H1 (cell line): ENCODE measurements around the gene MAP4. TPM values are rescaled to one million over a fixed set of nuclear protein-coding genes. Genes with fewer than 3 reads are reported as not detected.

Experiments used
- CTCF ChIA-PET: fragments of 300-600 bp; sonication (Branson Sonifier 250); formaldehyde crosslinking; loops from one replicate; lab custom pipeline; 2021; ENCODE audit not compliant: partially characterized antibody; lab: Charles Lee
- POLR2A ChIA-PET: fragments of 300-600 bp; sonication (Branson Sonifier 250); formaldehyde crosslinking; loops from one replicate; lab custom pipeline; 2021; ENCODE audit warnings: inconsistent platforms; ENCODE audit not compliant: partially characterized antibody; lab: Charles Lee
- DNase-seq, 2 experiments: peaks; one replicate each; pipeline versions ENCODE4 v3.0.0 to v3.0.0-alpha.2; 2010 to 2022; ENCODE audit warnings: low spot score in 2 of 2, low read depth in 1 of 2, mixed read lengths in 1 of 2
- FAIRE-seq: peaks from 2 replicates; lab custom pipeline; 2011; peaks lifted over from hg19 to GRCh38; lab: Jason Lieb, UNC
- H2AFZ ChIP-seq: 2 replicates; pipeline ENCODE4 v1.8.1; 2012; ENCODE audit warnings: low read length, inconsistent platforms
- H2AK5ac ChIP-seq: 2 replicates; pipeline ENCODE4 v1.6.1; 2013; ENCODE audit warnings: low read depth, low read length
- H2BK120ac ChIP-seq: replicated peaks from 2 replicates; pipeline ENCODE3; 2013; ENCODE audit warnings: low read depth, low read length, inconsistent platforms
- H2BK12ac ChIP-seq: 2 replicates; pipeline ENCODE4 v1.6.1; 2013; ENCODE audit warnings: low read depth, low read length
- H2BK15ac ChIP-seq: 2 replicates; pipeline ENCODE4 v1.6.1; 2013; ENCODE audit warnings: low read length
- H2BK20ac ChIP-seq: 2 replicates; pipeline ENCODE4 v1.6.1; 2013; ENCODE audit warnings: low read length
- H2BK5ac ChIP-seq: 2 replicates; pipeline ENCODE4 v1.6.1; 2013; ENCODE audit warnings: low read depth, low read length
- H3K14ac ChIP-seq: 2 replicates; pipeline ENCODE4 v1.6.1; 2013; ENCODE audit warnings: inconsistent platforms; ENCODE audit not compliant: insufficient read length
- H3K18ac ChIP-seq: 2 replicates; pipeline ENCODE4 v1.6.1; 2013; ENCODE audit warnings: low read length; ENCODE audit errors: extremely low read depth
- H3K23ac ChIP-seq: 2 replicates; pipeline ENCODE4 v1.6.1; 2013; ENCODE audit warnings: inconsistent platforms; ENCODE audit not compliant: insufficient read length
- H3K23me2 ChIP-seq: 2 replicates; pipeline ENCODE4 v1.6.1; 2013; ENCODE audit warnings: low read depth, low read length
- H3K27ac ChIP-seq: 2 replicates; pipeline ENCODE4 v1.6.1; 2011; ENCODE audit warnings: low read depth, low read length, inconsistent platforms
- H3K27me3 ChIP-seq, 4 experiments: replicated peaks in 1 of 4; 1 replicate in 1 of 4; 2 replicates in 3 of 4; pipeline versions ENCODE4 v1.6.1 to v1.8.1; 2011 to 2013; ENCODE audit warnings: low read length in 3 of 4, mild to moderate bottlenecking in 3 of 4, inconsistent platforms in 2 of 4, mixed read lengths in 2 of 4, moderate library complexity in 1 of 4; ENCODE audit not compliant: control insufficient read depth in 3 of 4, insufficient read depth in 3 of 4; ENCODE audit errors: extremely low read depth in 1 of 4
- H3K36me3 ChIP-seq, 4 experiments: 2 replicates each; pipeline versions ENCODE4 v1.6.1 to v1.8.1; 2011 to 2013; ENCODE audit warnings: mild to moderate bottlenecking in 4 of 4, low read length in 3 of 4, moderate library complexity in 2 of 4, control low read depth in 1 of 4, inconsistent platforms in 1 of 4; ENCODE audit not compliant: insufficient read depth in 4 of 4, control insufficient read depth in 2 of 4
- H3K4ac ChIP-seq: replicated peaks from 2 replicates; pipeline ENCODE3; 2013; ENCODE audit warnings: low read length, low read depth, mixed read lengths, inconsistent platforms; ENCODE audit not compliant: insufficient read length
- H3K4me1 ChIP-seq, 4 experiments: replicated peaks in 1 of 4; 1 replicate in 1 of 4; 2 replicates in 3 of 4; pipeline versions ENCODE4 v1.6.1 to v1.8.1; 2011 to 2013; ENCODE audit warnings: low read length in 3 of 4, inconsistent platforms in 2 of 4, mixed read lengths in 1 of 4; ENCODE audit not compliant: insufficient read depth in 4 of 4, control insufficient read depth in 3 of 4
- H3K4me2 ChIP-seq, 2 experiments: 2 replicates each; pipeline versions ENCODE4 v1.6.1 to v1.8.1; 2011 to 2013; ENCODE audit warnings: low read depth in 2 of 2, low read length in 2 of 2, control low read depth in 1 of 2, inconsistent platforms in 1 of 2, mild to moderate bottlenecking in 1 of 2; ENCODE audit not compliant: insufficient read depth in 1 of 2
- H3K4me3 ChIP-seq, 4 experiments: fragments of 200-600, 300-600 bp in 1 of 4; sonication (generic), shearing (Covaris generic), sonication (Bioruptor Twin) in 1 of 4; 2 replicates each; pipeline versions ENCODE4 v1.5.1 to v1.8.1; 2011 to 2016; ENCODE audit warnings: low read length in 4 of 4, low read depth in 3 of 4, control low read depth in 2 of 4, inconsistent platforms in 2 of 4, mild to moderate bottlenecking in 2 of 4, mixed read lengths in 1 of 4, moderate library complexity in 1 of 4; ENCODE audit not compliant: insufficient read depth in 2 of 4; ENCODE audit errors: extremely low read depth in 1 of 4
- H3K56ac ChIP-seq: replicated peaks from 2 replicates; pipeline ENCODE3; 2013; ENCODE audit warnings: low read depth, mild to moderate bottlenecking, mixed read lengths, low read length, inconsistent platforms; ENCODE audit not compliant: insufficient read length
- H3K79me1 ChIP-seq: 2 replicates; pipeline ENCODE4 v1.6.1; 2013; ENCODE audit warnings: low read depth, low read length, control low read depth
- H3K79me2 ChIP-seq, 2 experiments: 2 replicates each; pipeline versions ENCODE4 v1.6.1 to v1.8.1; 2012 to 2013; ENCODE audit warnings: low read length in 2 of 2, mild to moderate bottlenecking in 2 of 2, inconsistent platforms in 1 of 2; ENCODE audit not compliant: insufficient read depth in 2 of 2, control insufficient read depth in 1 of 2
- H3K9ac ChIP-seq, 4 experiments: replicated peaks in 1 of 4; 1 replicate in 1 of 4; 2 replicates in 3 of 4; pipeline versions ENCODE4 v1.6.1 to v1.8.1; 2011 to 2013; ENCODE audit warnings: low read depth in 3 of 4, low read length in 3 of 4, control low read depth in 2 of 4, mild to moderate bottlenecking in 2 of 4, moderate library complexity in 2 of 4, inconsistent platforms in 1 of 4; ENCODE audit errors: extremely low read depth in 1 of 4
- H3K9me3 ChIP-seq, 2 experiments: 2 replicates each; pipeline versions ENCODE4 v1.6.1 to v1.8.1; 2012 to 2013; ENCODE audit warnings: mild to moderate bottlenecking in 2 of 2, moderate library complexity in 2 of 2, control low read depth in 1 of 2, inconsistent platforms in 1 of 2, low read depth in 1 of 2, low read length in 1 of 2, mixed read lengths in 1 of 2; ENCODE audit not compliant: insufficient read depth in 2 of 2
- H4K20me1 ChIP-seq, 2 experiments: replicated peaks in 1 of 2; 2 replicates each; pipeline versions ENCODE3 to v1.8.1; 2011 to 2013; ENCODE audit warnings: inconsistent platforms in 2 of 2, low read length in 2 of 2, mild to moderate bottlenecking in 1 of 2; ENCODE audit not compliant: insufficient read depth in 2 of 2, control insufficient read depth in 1 of 2
- H4K5ac ChIP-seq: 2 replicates; pipeline ENCODE4 v1.6.1; 2013; ENCODE audit warnings: low read length, low read depth, mixed read lengths, inconsistent platforms; ENCODE audit not compliant: insufficient read length
- H4K8ac ChIP-seq: 2 replicates; pipeline ENCODE4 v1.8.0; 2013; ENCODE audit warnings: mild to moderate bottlenecking, moderate library complexity, low read length, inconsistent platforms; ENCODE audit not compliant: insufficient read depth; ENCODE audit errors: extremely low read depth
- H4K91ac ChIP-seq: replicated peaks from 2 replicates; pipeline ENCODE3; 2013; ENCODE audit warnings: low read length, mixed read lengths, inconsistent platforms; ENCODE audit not compliant: insufficient read length
- CEBPB ChIP-seq: IDR thresholded peaks from 2 replicates; pipeline ENCODE4 v1.6.1; 2012; ENCODE audit warnings: low read depth, low read length
- EGR1 ChIP-seq: IDR thresholded peaks from 2 replicates; pipeline ENCODE4 v1.6.1; 2011; ENCODE audit warnings: low read depth, low read length, borderline replicate concordance
- EZH2 ChIP-seq: fragments of 200-600 bp; sonication (generic); IDR thresholded peaks from 2 replicates; pipeline ENCODE4 v1.7.1; 2012; ENCODE audit warnings: low read depth, mild to moderate bottlenecking, moderate library complexity, low read length, inconsistent platforms; ENCODE audit not compliant: severe bottlenecking
- FOSL1 ChIP-seq: IDR thresholded peaks from 2 replicates; pipeline ENCODE4 v1.6.1; 2011; ENCODE audit warnings: mild to moderate bottlenecking, low read depth, low read length, moderate library complexity; ENCODE audit not compliant: insufficient read depth
- HDAC6 ChIP-seq: IDR thresholded peaks from one replicate; pipeline ENCODE4 v1.7.1; 2012; ENCODE audit warnings: low read depth, mild to moderate bottlenecking, inconsistent platforms, low read length, moderate library complexity
- POLR2A ChIP-seq, 2 experiments: IDR thresholded peaks; 1 replicate in 1 of 2; 2 replicates in 1 of 2; pipeline ENCODE4 v1.6.1; 2011; ENCODE audit warnings: low read depth in 2 of 2, low read length in 2 of 2, mild to moderate bottlenecking in 2 of 2; ENCODE audit errors: control extremely low read depth in 1 of 2
- POU5F1 ChIP-seq: IDR thresholded peaks from 2 replicates; pipeline ENCODE4 v1.6.1; 2011; ENCODE audit warnings: low read depth, mild to moderate bottlenecking, low read length, moderate library complexity
- RAD21 ChIP-seq, 2 experiments: IDR thresholded peaks in 1 of 2; conservative IDR thresholded peaks in 1 of 2; 2 replicates each; pipeline ENCODE4 v1.6.1; 2011; ENCODE audit warnings: low read depth in 2 of 2, low read length in 2 of 2, improper control_type of control experiment in 1 of 2, inconsistent platforms in 1 of 2, mild to moderate bottlenecking in 1 of 2, moderate library complexity in 1 of 2
- SAP30 ChIP-seq: fragments of 300-600 bp; sonication (generic); IDR thresholded peaks from 2 replicates; pipeline ENCODE4 v1.7.1; 2012; ENCODE audit warnings: low read length, moderate library complexity, mild to moderate bottlenecking, inconsistent platforms; ENCODE audit not compliant: insufficient read depth, insufficient replicate concordance
- SP1 ChIP-seq: IDR thresholded peaks from 2 replicates; pipeline ENCODE4 v1.6.1; 2011; ENCODE audit warnings: low read depth, low read length
- TAF7 ChIP-seq: optimal IDR thresholded peaks from 2 replicates; pipeline ENCODE3; 2011; ENCODE audit warnings: low read depth, mild to moderate bottlenecking, inconsistent platforms, low read length, moderate library complexity, borderline replicate concordance
- TBP ChIP-seq: IDR thresholded peaks from 2 replicates; pipeline ENCODE4 v1.6.1; 2011; ENCODE audit warnings: low read depth, low read length, improper control_type of control experiment
- ZNF274 ChIP-seq: IDR thresholded peaks from 2 replicates; pipeline ENCODE4 v1.7.0; 2012; ENCODE audit warnings: low read length, borderline replicate concordance; ENCODE audit errors: extremely low read depth
- WGBS, 2 experiments: shearing (Covaris generic) in 1 of 2; methylation state at CpG; one replicate each; pipeline versions ENCODE4 v1.1.6 to v1.1.7; 2013 to 2015; ENCODE audit warnings: low lambda C conversion rate in 2 of 2, mixed read lengths in 2 of 2, inconsistent platforms in 1 of 2, low coverage in 1 of 2, missing lambda C conversion rate in 1 of 2; ENCODE audit not compliant: insufficient replicate concordance in 2 of 2, insufficient coverage in 1 of 2, insufficient read length in 1 of 2; ENCODE audit errors: extremely low coverage in 1 of 2, missing lambda C conversion rate in 1 of 2; 5-methylcytosine and 5-hydroxymethylcytosine counted together
- polyA plus RNA-seq, 7 experiments: library from polyadenylated mRNA; depleted of rRNA in 3 of 7; stranded (reverse) in 5 of 7; unstranded in 2 of 7; fragments of >200 nt in 5 of 7; fragments of 200-250 nt in 2 of 7; gene quantifications; 1 replicate in 5 of 7; 2 replicates in 1 of 7; 4 replicates in 1 of 7; pipeline versions ENCODE4 v1.2.1 to v1.2.3, GENCODE V29; 2011 to 2013; ENCODE audit warnings: missing spikeins in 2 of 7, mixed read lengths in 2 of 7
- total RNA-seq: library from RNA; stranded (reverse); fragmentation: NEBNext Ultra II Directional; extraction: Animal tissue kit (Norgen Biotek cat#: 25700); gene quantifications from 2 replicates; pipeline ENCODE4 v1.2.1, GENCODE V29; 2021
- TF ChIP-seq, protein P1 (sequence below): IDR thresholded peaks from 2 replicates; pipeline ENCODE4 v1.6.1; 2012; ENCODE audit warnings: inconsistent platforms

Gene MAP4
- total and polyA plus RNA-seq, 2 of the 8 experiments (the other 6 are each of a cell fraction or from before 2014, with no cell fraction given), result 67.0 to 179 TPM

DNA sequence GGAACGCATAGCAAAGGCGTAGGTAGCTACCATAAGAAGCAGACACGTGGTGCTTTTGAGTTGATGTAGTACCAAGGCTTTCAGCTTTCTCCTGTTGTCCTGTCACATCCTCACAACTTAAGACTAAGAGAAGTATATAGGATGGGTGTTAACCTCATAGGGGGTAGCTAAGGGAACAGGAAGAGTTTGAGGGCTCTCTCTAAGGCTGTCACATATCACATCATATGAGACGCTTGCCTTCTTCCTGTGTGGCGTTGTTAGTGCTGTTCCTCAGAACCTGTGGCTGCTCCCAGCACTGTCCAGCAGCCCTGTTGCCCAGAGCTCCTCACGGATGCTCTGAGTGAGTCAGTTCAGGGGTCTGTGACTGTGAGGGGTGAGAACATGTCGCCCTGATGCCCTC lies 198.6 kb downstream of the MAP4 start:
- no peak overlapping the region for H3K9ac ChIP-seq
- H3K4me2 ChIP-seq, result no peak overlapping the region
- H2AK5ac ChIP-seq, result no peak overlapping the region
- H4K20me1 ChIP-seq, result peaks cover 2 to 12% of the 10 kb centered on the region in 2 experiments
- H2BK5ac ChIP-seq, result no peak overlapping the region
- H2BK120ac ChIP-seq, result no peak overlapping the region
- no peak overlapping the region for H2BK15ac ChIP-seq
- H3K9me3 ChIP-seq, result no peaks in the 10 kb centered on the region
- no peak overlapping the region for H3K23ac ChIP-seq
- H3K14ac ChIP-seq, result no peak overlapping the region
- no peaks in the 10 kb centered on the region for H3K27me3 ChIP-seq
- POLR2A ChIA-PET, result interaction anchor here (0.9 to 3.7 kb wide), 7 partner anchors 9 to 36 kb away, joined by 3 to 25 read pairs (median 5); partner anchors contain the start of gene SMARCC1
- H3K79me1 ChIP-seq, result 0 out of 2 replicates have a peak, but pooled peaks cover 3% of the 10 kb centered on the region
- CTCF ChIA-PET, result interaction anchor here (1.1 to 4.8 kb wide), 4 partner anchors 7 to 341 kb away, joined by 3 to 22 read pairs (median 6); no protein-coding TSS in a partner anchor
- no peak overlapping the region for H3K4ac ChIP-seq
- no peak overlapping the region for H4K8ac ChIP-seq
- FAIRE-seq, result no peak
- no peaks in the 10 kb centered on the region for H3K23me2 ChIP-seq
- no peak overlapping the region for H2BK12ac ChIP-seq
- 95% methylated on average over 7 of the region's 7 CpGs; no CpG with 5 or more reads in 1 of the 2 experiments for WGBS, 2 experiments
- DNase-seq, result no peak
- H3K56ac ChIP-seq, result no peak overlapping the region
- H4K5ac ChIP-seq, result no peak overlapping the region
- no peak overlapping the region for H4K91ac ChIP-seq
- H3K27ac ChIP-seq, result no peak overlapping the region
- H2BK20ac ChIP-seq, result no peak overlapping the region
- no peaks in the 10 kb centered on the region for H3K79me2 ChIP-seq
- no peak overlapping the region for H3K4me3 ChIP-seq
- H2AFZ ChIP-seq, result no peak overlapping the region
- no peaks in the 10 kb centered on the region for H3K4me1 ChIP-seq
- peaks cover 6 to 41% (median 9%) of the 10 kb centered on the region in 4 experiments; a peak in 7 of 8 replicates for H3K36me3 ChIP-seq
- H3K18ac ChIP-seq, result no peak overlapping the region
- TF ChIP-seq SAP30 (no peak), SP1 (no peak), POLR2A (IDR thresholded peaks at IDR 0.05; ENCODE audit: control extremely low read depth in 1 of 2, low read depth in 2 of 2, low read length in 2 of 2) (no peak), TAF7 (no peak), HDAC6 (no peak), CEBPB (no peak), ZNF274 (no peak), POU5F1 (no peak), TBP (no peak), EGR1 (no peak), FOSL1 (no peak), RAD21 (IDR thresholded peaks at IDR 0.05 in 1 of 2, conservative IDR thresholded peaks at IDR 0.05 in 1 of 2; ENCODE audit: low read depth in 2 of 2, low read length in 2 of 2) (no peak), EZH2 (no peak)
- TF ChIP-seq, protein P1, sequence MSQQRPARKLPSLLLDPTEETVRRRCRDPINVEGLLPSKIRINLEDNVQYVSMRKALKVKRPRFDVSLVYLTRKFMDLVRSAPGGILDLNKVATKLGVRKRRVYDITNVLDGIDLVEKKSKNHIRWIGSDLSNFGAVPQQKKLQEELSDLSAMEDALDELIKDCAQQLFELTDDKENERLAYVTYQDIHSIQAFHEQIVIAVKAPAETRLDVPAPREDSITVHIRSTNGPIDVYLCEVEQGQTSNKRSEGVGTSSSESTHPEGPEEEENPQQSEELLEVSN, result no peak
